OCI-LY3 (cell line): ENCODE data around the gene BCL11A.

ENCODE experiments used
- EZH2phosphoT487 ChIP-seq: fragments of 200-600 bp; shearing (Covaris generic); IDR thresholded peaks from 2 replicates; pipeline ENCODE4 v1.6.1; 2018; ENCODE audit warnings: antibody characterized with exemption, mixed run types, low read depth
- TF ChIP-seq, protein P1 (sequence below): fragments of 200-600, 300-600 bp; sonication (generic); IDR thresholded peaks from 2 replicates; pipeline ENCODE4 v1.5.1; 2014; ENCODE audit warnings: antibody characterized with exemption, low read length, low read depth

DNA sequence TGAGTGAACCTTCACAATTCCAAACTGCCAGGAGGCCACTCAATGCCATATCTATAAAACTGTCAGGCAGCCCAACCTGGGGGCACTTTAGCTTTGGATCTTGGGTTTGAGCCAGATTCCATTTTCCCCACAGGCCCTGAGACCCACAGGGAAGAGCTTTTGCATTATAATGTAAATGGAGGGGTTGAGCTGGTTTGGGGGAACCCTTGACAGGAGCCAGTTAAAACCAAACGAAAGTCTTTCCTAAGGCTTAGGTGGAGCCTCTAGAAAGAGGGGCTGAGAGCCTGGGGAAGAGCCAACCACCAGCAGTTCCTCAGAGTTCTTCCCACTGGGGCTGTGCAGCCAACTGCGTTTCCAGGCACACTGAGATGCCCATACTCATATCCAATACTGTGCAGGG, 42.7 kb downstream of the BCL11A start:
- TF ChIP-seq, protein P1, sequence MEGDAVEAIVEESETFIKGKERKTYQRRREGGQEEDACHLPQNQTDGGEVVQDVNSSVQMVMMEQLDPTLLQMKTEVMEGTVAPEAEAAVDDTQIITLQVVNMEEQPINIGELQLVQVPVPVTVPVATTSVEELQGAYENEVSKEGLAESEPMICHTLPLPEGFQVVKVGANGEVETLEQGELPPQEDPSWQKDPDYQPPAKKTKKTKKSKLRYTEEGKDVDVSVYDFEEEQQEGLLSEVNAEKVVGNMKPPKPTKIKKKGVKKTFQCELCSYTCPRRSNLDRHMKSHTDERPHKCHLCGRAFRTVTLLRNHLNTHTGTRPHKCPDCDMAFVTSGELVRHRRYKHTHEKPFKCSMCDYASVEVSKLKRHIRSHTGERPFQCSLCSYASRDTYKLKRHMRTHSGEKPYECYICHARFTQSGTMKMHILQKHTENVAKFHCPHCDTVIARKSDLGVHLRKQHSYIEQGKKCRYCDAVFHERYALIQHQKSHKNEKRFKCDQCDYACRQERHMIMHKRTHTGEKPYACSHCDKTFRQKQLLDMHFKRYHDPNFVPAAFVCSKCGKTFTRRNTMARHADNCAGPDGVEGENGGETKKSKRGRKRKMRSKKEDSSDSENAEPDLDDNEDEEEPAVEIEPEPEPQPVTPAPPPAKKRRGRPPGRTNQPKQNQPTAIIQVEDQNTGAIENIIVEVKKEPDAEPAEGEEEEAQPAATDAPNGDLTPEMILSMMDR, result no peak
- no peak for TF ChIP-seq EZH2phosphoT487
